K562 (cell line): Measurements from ENCODE around the gene TINAGL1. TPM values are rescaled to one million over a fixed set of nuclear protein-coding genes. Genes with fewer than 3 reads are reported as not detected.

Source experiments
- ATAC-seq: fragments of 200-7000 bp; cut with Tn5 transposase; 3 replicates; pipeline ENCODE4 v1.9.1; 2020; ENCODE audit warnings: moderate library complexity
- BruUV-seq: library from RNA; stranded (reverse); fragments of 400-500 nt; replicated peaks from 2 replicates; lab custom pipeline; 2021; lab: Mats Ljungman, UMichigan
- CTCF ChIA-PET: fragments of 300-600 bp; formaldehyde crosslinking; extraction: SDS; loops from one replicate; lab custom pipeline; 2021; ENCODE audit warnings: low intra/inter-chr PET ratio; lab: Yijun Ruan, JAX
- POLR2A ChIA-PET: fragments of 300-600, 350-650 bp; sonication (Branson Sonifier 250); formaldehyde crosslinking; extraction: SDS; loops from one replicate; lab custom pipeline; 2021; ENCODE audit warnings: antibody characterized with exemption, inconsistent platforms; lab: Yijun Ruan, JAX
- DNase-seq, 4 experiments: peaks; one replicate each; pipeline versions ENCODE4 v3.0.0 to v3.0.0-alpha.2; 2011 to 2018; ENCODE audit warnings: low spot score in 3 of 4, mixed read lengths in 3 of 4; ENCODE audit errors: extremely low read depth in 1 of 4
- FAIRE-seq: peaks from 2 replicates; lab custom pipeline; 2011; peaks lifted over from hg19 to GRCh38; lab: Jason Lieb, UNC
- H2AFZ ChIP-seq: 2 replicates; pipeline ENCODE4 v1.6.0; 2011; ENCODE audit warnings: low read depth, low read length, control low read depth, inconsistent platforms
- H3K27ac ChIP-seq: fragments of 200-600 bp; 3 replicates; pipeline ENCODE4 v1.8.0; 2011; ENCODE audit warnings: low read depth, mild to moderate bottlenecking, control low read depth, inconsistent platforms, low read length, moderate library complexity, mixed read lengths; ENCODE audit errors: extremely low read depth
- H3K27me3 ChIP-seq, 2 experiments: fragments of 300-600 bp in 1 of 2; 2 replicates in 1 of 2; 3 replicates in 1 of 2; pipeline versions ENCODE4 v1.6.0 to v1.8.0; 2011; ENCODE audit warnings: inconsistent platforms in 2 of 2, low read length in 2 of 2, mild to moderate bottlenecking in 1 of 2, mixed read lengths in 1 of 2, moderate library complexity in 1 of 2; ENCODE audit not compliant: control insufficient read depth in 2 of 2, insufficient read depth in 2 of 2
- H3K36me3 ChIP-seq: fragments of 300-600 bp; 3 replicates; pipeline ENCODE4 v1.8.0; 2011; ENCODE audit warnings: mild to moderate bottlenecking, low read length, inconsistent platforms; ENCODE audit not compliant: control insufficient read depth, insufficient read depth
- H3K4me1 ChIP-seq, 2 experiments: fragments of 200-600 bp in 1 of 2; replicated peaks in 1 of 2; 2 replicates in 1 of 2; 3 replicates in 1 of 2; pipeline versions ENCODE4 v1.5.1 to v1.8.0; 2011; ENCODE audit warnings: inconsistent platforms in 2 of 2, low read length in 2 of 2, mild to moderate bottlenecking in 1 of 2, mixed read lengths in 1 of 2, moderate library complexity in 1 of 2; ENCODE audit not compliant: control insufficient read depth in 2 of 2, insufficient read depth in 2 of 2
- H3K4me2 ChIP-seq: 2 replicates; pipeline ENCODE4 v1.6.1; 2011; ENCODE audit warnings: low read length, control low read depth, inconsistent platforms, mixed read lengths; ENCODE audit not compliant: insufficient read depth
- H3K4me3 ChIP-seq: fragments of 200-600 bp; sonication (generic), shearing (Covaris generic); 2 replicates; pipeline ENCODE4 v1.5.1; 2016; ENCODE audit warnings: control low read depth, inconsistent platforms
- H3K79me2 ChIP-seq: fragments of 200-600 bp; 3 replicates; pipeline ENCODE4 v1.8.0; 2011; ENCODE audit warnings: low read length, inconsistent platforms; ENCODE audit not compliant: control insufficient read depth, insufficient read depth
- H3K9ac ChIP-seq, 2 experiments: 2 replicates each; pipeline versions ENCODE4 v1.6.0 to v1.6.1; 2011; ENCODE audit warnings: low read depth in 2 of 2, low read length in 2 of 2, control low read depth in 1 of 2, inconsistent platforms in 1 of 2, mild to moderate bottlenecking in 1 of 2, mixed read lengths in 1 of 2; ENCODE audit not compliant: insufficient read depth in 1 of 2
- H3K9me1 ChIP-seq: one replicate; pipeline ENCODE4 v1.6.0; 2011; ENCODE audit warnings: inconsistent platforms, mild to moderate bottlenecking, low read length, moderate library complexity; ENCODE audit not compliant: control insufficient read depth, insufficient read depth
- H3K9me3 ChIP-seq: replicated peaks from 2 replicates; pipeline ENCODE4 v1.5.1; 2011; ENCODE audit warnings: low read depth, low read length, inconsistent platforms; ENCODE audit not compliant: control insufficient read depth, insufficient read depth
- H4K20me1 ChIP-seq: replicated peaks from 2 replicates; pipeline ENCODE4 v1.6.1; 2011; ENCODE audit warnings: low read length, inconsistent platforms, mixed read lengths; ENCODE audit not compliant: control insufficient read depth, insufficient read depth
- BHLHE40 ChIP-seq: IDR thresholded peaks from 2 replicates; pipeline ENCODE4 v1.6.1; 2011; ENCODE audit warnings: low read length, improper control_type of control experiment
- CAMTA2 ChIP-seq: fragments of 250-450 bp; sonication (Bioruptor Pico); conservative IDR thresholded peaks from 2 replicates; pipeline ENCODE4 v1.5.1; 2022
- NFIC ChIP-seq: fragments of 450-650 bp; IDR thresholded peaks from 2 replicates; pipeline ENCODE4 v1.6.1; 2017; ENCODE audit warnings: mild to moderate bottlenecking, inconsistent platforms
- WGBS: fragments of 100-300 bp; shearing (Covaris generic); methylation state at CpG from one replicate; pipeline ENCODE4 v1.1.6; 2016; ENCODE audit warnings: low coverage, mixed read lengths; ENCODE audit not compliant: insufficient coverage; ENCODE audit errors: missing lambda C conversion rate; 5-methylcytosine and 5-hydroxymethylcytosine counted together
- in situ Hi-C: fragments of 300-500 bp; cut with MboI; formaldehyde crosslinking; loops from 4 replicates; pipeline ENCODE4 v1.15.0; 2018; ENCODE audit warnings: inconsistent platforms, mixed read lengths
- intact Hi-C: fragments of 100-400 bp; cut with micrococcal nuclease; formaldehyde crosslinking; loops from 2 replicates; pipeline ENCODE4 v1.14.2; 2022
- polyA plus RNA-seq, 8 experiments: library from polyadenylated mRNA; depleted of rRNA in 4 of 8; stranded (reverse) in 5 of 8; unstranded in 3 of 8; fragments of >200 nt; fragmentation: Nextera tagmentation in 2 of 8; fragmentation: Illumina TruSeq in 1 of 8; extraction: Ambion mirVana in 2 of 8; extraction: Trizol in 1 of 8; gene quantifications; 2 replicates each; pipeline versions ENCODE4 v1.2.1 to v1.2.3, GENCODE V29; 2011 to 2014; ENCODE audit warnings: inconsistent platforms in 1 of 8, missing spikeins in 1 of 8
- total RNA-seq, 7 experiments: library from RNA; depleted of rRNA in 6 of 7; stranded (reverse); fragments of >200 nt in 6 of 7; fragmentation: Illumina TruSeq in 2 of 7; extraction: Trizol in 2 of 7; gene quantifications; 2 replicates each; pipeline versions ENCODE4 v1.2.1 to v1.2.3, GENCODE V29; 2011 to 2021; ENCODE audit warnings: low replicate concordance in 1 of 7

TINAGL1 gene
- total and polyA plus RNA-seq, 9 of the 15 experiments (the other 6 are each of a cell fraction or from before 2014, with no cell fraction given) = 0.04 to 1.2 (median 0.07) TPM; not detected in 4

DNA sequence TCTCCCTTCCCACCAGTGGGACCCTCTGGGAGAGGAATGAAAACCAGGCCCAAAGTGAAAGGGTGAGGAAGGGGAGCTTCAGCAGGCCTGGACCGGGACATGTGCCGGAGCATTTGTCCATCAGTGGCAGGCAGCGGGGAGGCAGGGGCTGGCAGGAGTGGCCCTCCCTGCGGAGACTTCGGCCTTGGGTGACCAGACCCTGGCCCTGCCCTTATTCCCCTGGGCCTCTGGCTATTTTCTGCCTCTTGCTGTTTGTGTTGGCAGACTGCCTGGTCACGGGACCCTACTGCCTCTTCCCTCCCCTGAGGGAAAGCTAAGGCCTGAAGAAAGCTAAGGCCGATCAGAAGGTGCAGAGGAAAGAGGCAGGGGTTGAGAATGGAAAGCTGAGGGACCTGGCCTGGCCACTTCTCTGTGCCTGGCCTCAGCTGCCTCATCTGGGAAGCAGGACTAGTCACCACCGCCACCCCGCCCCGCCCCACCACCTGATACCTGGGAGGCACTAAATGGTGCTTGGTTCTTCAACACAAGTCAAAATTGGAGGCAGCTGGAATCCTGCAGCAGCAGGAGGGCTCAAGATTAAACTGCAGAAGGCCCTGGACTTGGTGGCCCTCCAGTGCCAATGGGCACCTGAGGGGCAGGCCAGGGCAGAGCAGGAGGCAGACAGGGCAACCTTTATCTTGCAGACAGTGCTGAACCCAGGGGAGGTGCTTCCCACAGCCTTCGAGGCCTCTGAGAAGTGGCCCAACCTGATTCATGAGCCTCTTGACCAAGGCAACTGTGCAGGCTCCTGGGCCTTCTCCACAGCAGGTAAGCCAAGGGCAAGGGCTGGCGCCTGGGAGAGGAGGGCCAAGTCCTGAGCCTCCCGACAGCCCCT is 7.9 kb downstream of the TINAGL1 start:
- intact Hi-C loops = no loop called here
- POLR2A ChIA-PET = interaction anchor here (0.6 kb wide), 1 partner anchor 1253 kb away, joined by 3 read pairs; no protein-coding TSS in a partner anchor

More for the DNA sequence above, 7.9 kb downstream of the TINAGL1 start:
- CTCF ChIA-PET = no interaction called here
- no peak; the same call in 2 of the 3 replicates for ATAC-seq
- TF ChIP-seq BHLHE40 (peak; percentile 77), CAMTA2 (CRISPR knock-in tag) (no peak), NFIC (peak; percentile 47)
- Histone ChIP-seq H3K9me3 (no peaks in the 10 kb centered on the region), H3K27me3 (peaks cover 46 to 87% of the 10 kb centered on the region in 2 experiments), H3K9ac (no peak overlapping the region), H4K20me1 (peaks cover 14% of the 10 kb centered on the region), H3K4me2 (no peak overlapping the region), H3K36me3 (no peaks in the 10 kb centered on the region), H3K9me1 (no peaks in the 10 kb centered on the region), H3K4me3 (no peak overlapping the region), H3K79me2 (no peaks in the 10 kb centered on the region), H3K4me1 (peaks cover 0 to 23% of the 10 kb centered on the region in 2 experiments; a peak in 2 of 5 replicates), H3K27ac (no peak overlapping the region), H2AFZ (no peak overlapping the region)
- no peak for FAIRE-seq
- DNase-seq = peak in 1 of 4 experiments; percentile 11
- in situ Hi-C loops = no loop called here
- WGBS = 5% methylated on average over 13 of the region's 13 CpGs
- no TSS peak for BruUV-seq
